K562 (cell line): ENCODE results near the gene LGR6. TPM values are rescaled to one million over a fixed set of nuclear protein-coding genes. Genes with fewer than 3 reads are reported as not detected.
A peak's percentile ranks its signal among the peaks of the same experiment; 100 is the strongest.

Experiments used
- ATAC-seq: fragments of 200-7000 bp; cut with Tn5 transposase; 3 replicates; pipeline ENCODE4 v1.9.1; 2020; ENCODE audit warnings: moderate library complexity
- BruUV-seq: library from RNA; stranded (reverse); fragments of 400-500 nt; replicated peaks from 2 replicates; lab custom pipeline; 2021; lab: Mats Ljungman, UMichigan
- CTCF ChIA-PET: fragments of 300-600 bp; formaldehyde crosslinking; extraction: SDS; loops from one replicate; lab custom pipeline; 2021; ENCODE audit warnings: low intra/inter-chr PET ratio; lab: Yijun Ruan, JAX
- POLR2A ChIA-PET: fragments of 300-600, 350-650 bp; sonication (Branson Sonifier 250); formaldehyde crosslinking; extraction: SDS; loops from one replicate; lab custom pipeline; 2021; ENCODE audit warnings: antibody characterized with exemption, inconsistent platforms; lab: Yijun Ruan, JAX
- DNase-seq, 4 experiments: peaks; one replicate each; pipeline versions ENCODE4 v3.0.0 to v3.0.0-alpha.2; 2011 to 2018; ENCODE audit warnings: low spot score in 3 of 4, mixed read lengths in 3 of 4; ENCODE audit errors: extremely low read depth in 1 of 4
- FAIRE-seq: peaks from 2 replicates; lab custom pipeline; 2011; peaks lifted over from hg19 to GRCh38; lab: Jason Lieb, UNC
- H2AFZ ChIP-seq: 2 replicates; pipeline ENCODE4 v1.6.0; 2011; ENCODE audit warnings: low read depth, low read length, control low read depth, inconsistent platforms
- H3K27ac ChIP-seq: fragments of 200-600 bp; 3 replicates; pipeline ENCODE4 v1.8.0; 2011; ENCODE audit warnings: low read depth, mild to moderate bottlenecking, control low read depth, inconsistent platforms, low read length, moderate library complexity, mixed read lengths; ENCODE audit errors: extremely low read depth
- H3K27me3 ChIP-seq, 2 experiments: fragments of 300-600 bp in 1 of 2; 2 replicates in 1 of 2; 3 replicates in 1 of 2; pipeline versions ENCODE4 v1.6.0 to v1.8.0; 2011; ENCODE audit warnings: inconsistent platforms in 2 of 2, low read length in 2 of 2, mild to moderate bottlenecking in 1 of 2, mixed read lengths in 1 of 2, moderate library complexity in 1 of 2; ENCODE audit not compliant: control insufficient read depth in 2 of 2, insufficient read depth in 2 of 2
- H3K36me3 ChIP-seq: fragments of 300-600 bp; 3 replicates; pipeline ENCODE4 v1.8.0; 2011; ENCODE audit warnings: mild to moderate bottlenecking, low read length, inconsistent platforms; ENCODE audit not compliant: control insufficient read depth, insufficient read depth
- H3K4me1 ChIP-seq, 2 experiments: fragments of 200-600 bp in 1 of 2; replicated peaks in 1 of 2; 2 replicates in 1 of 2; 3 replicates in 1 of 2; pipeline versions ENCODE4 v1.5.1 to v1.8.0; 2011; ENCODE audit warnings: inconsistent platforms in 2 of 2, low read length in 2 of 2, mild to moderate bottlenecking in 1 of 2, mixed read lengths in 1 of 2, moderate library complexity in 1 of 2; ENCODE audit not compliant: control insufficient read depth in 2 of 2, insufficient read depth in 2 of 2
- H3K4me2 ChIP-seq: 2 replicates; pipeline ENCODE4 v1.6.1; 2011; ENCODE audit warnings: low read length, control low read depth, inconsistent platforms, mixed read lengths; ENCODE audit not compliant: insufficient read depth
- H3K4me3 ChIP-seq: fragments of 200-600 bp; sonication (generic), shearing (Covaris generic); 2 replicates; pipeline ENCODE4 v1.5.1; 2016; ENCODE audit warnings: control low read depth, inconsistent platforms
- H3K79me2 ChIP-seq: fragments of 200-600 bp; 3 replicates; pipeline ENCODE4 v1.8.0; 2011; ENCODE audit warnings: low read length, inconsistent platforms; ENCODE audit not compliant: control insufficient read depth, insufficient read depth
- H3K9ac ChIP-seq, 2 experiments: 2 replicates each; pipeline versions ENCODE4 v1.6.0 to v1.6.1; 2011; ENCODE audit warnings: low read depth in 2 of 2, low read length in 2 of 2, control low read depth in 1 of 2, inconsistent platforms in 1 of 2, mild to moderate bottlenecking in 1 of 2, mixed read lengths in 1 of 2; ENCODE audit not compliant: insufficient read depth in 1 of 2
- H3K9me1 ChIP-seq: one replicate; pipeline ENCODE4 v1.6.0; 2011; ENCODE audit warnings: inconsistent platforms, mild to moderate bottlenecking, low read length, moderate library complexity; ENCODE audit not compliant: control insufficient read depth, insufficient read depth
- H3K9me3 ChIP-seq: replicated peaks from 2 replicates; pipeline ENCODE4 v1.5.1; 2011; ENCODE audit warnings: low read depth, low read length, inconsistent platforms; ENCODE audit not compliant: control insufficient read depth, insufficient read depth
- H4K20me1 ChIP-seq: replicated peaks from 2 replicates; pipeline ENCODE4 v1.6.1; 2011; ENCODE audit warnings: low read length, inconsistent platforms, mixed read lengths; ENCODE audit not compliant: control insufficient read depth, insufficient read depth
- DIDO1 ChIP-seq: fragments of 450-650 bp; IDR thresholded peaks from 2 replicates; pipeline ENCODE4 v1.6.1; 2016; ENCODE audit warnings: low read depth, missing biosample characterization, missing genetic modification characterization
- FOXJ3 ChIP-seq: sonication (generic); formaldehyde crosslinking; IDR thresholded peaks from 2 replicates; pipeline ENCODE4 v1.4.0; 2020; ENCODE audit warnings: mild to moderate bottlenecking, missing genetic modification reagents
- FOXK2 ChIP-seq, 2 experiments: fragments of 450-650 bp; IDR thresholded peaks in 1 of 2; conservative IDR thresholded peaks in 1 of 2; 2 replicates each; pipeline ENCODE4 v1.6.1; 2016; ENCODE audit warnings: low read depth in 2 of 2, mild to moderate bottlenecking in 1 of 2
- HLTF ChIP-seq: fragments of 450-650 bp; IDR thresholded peaks from 2 replicates; pipeline ENCODE4 v1.6.1; 2016
- MAZ ChIP-seq, 2 experiments: fragments of 450-650 bp in 1 of 2; sonication (generic) in 1 of 2; formaldehyde crosslinking; IDR thresholded peaks in 1 of 2; conservative IDR thresholded peaks in 1 of 2; 2 replicates each; pipeline versions ENCODE4 v1.4.0 to v1.5.0; 2020; ENCODE audit warnings: mild to moderate bottlenecking in 1 of 2, missing genetic modification reagents in 1 of 2
- MXD1 ChIP-seq: fragments of 250-450 bp; sonication (Bioruptor Pico); IDR thresholded peaks from 2 replicates; pipeline ENCODE4 v1.8.0; 2021; ENCODE audit warnings: borderline replicate concordance, mild to moderate bottlenecking, moderate library complexity; ENCODE audit not compliant: poor library complexity, severe bottlenecking
- POLR2AphosphoS5 ChIP-seq: IDR thresholded peaks from 2 replicates; pipeline ENCODE4 v1.6.1; 2011; ENCODE audit warnings: mild to moderate bottlenecking, low read depth, low read length, moderate library complexity; ENCODE audit not compliant: control insufficient read depth, insufficient read depth
- RERE ChIP-seq: sonication (generic); formaldehyde crosslinking; IDR thresholded peaks from 2 replicates; pipeline ENCODE4 v1.8.0; 2023; ENCODE audit warnings: missing genetic modification reagents, mild to moderate bottlenecking, borderline replicate concordance
- TAF7 ChIP-seq: fragments of 450-650 bp; IDR thresholded peaks from 2 replicates; pipeline ENCODE4 v1.6.1; 2016; ENCODE audit warnings: missing genetic modification characterization, missing compliant biosample characterization
- THAP12 ChIP-seq: fragments of 250-450 bp; sonication (Bioruptor Pico); IDR thresholded peaks from 2 replicates; pipeline ENCODE4 v1.9.0; 2021; ENCODE audit warnings: mild to moderate bottlenecking, inconsistent platforms
- ZNF785 ChIP-seq: fragments of 250-450 bp; sonication (Bioruptor Pico); IDR thresholded peaks from 2 replicates; pipeline ENCODE4 v1.4.0; 2020; ENCODE audit warnings: mild to moderate bottlenecking
- ZZZ3 ChIP-seq: fragments of 450-650 bp; IDR thresholded peaks from 2 replicates; pipeline ENCODE4 v1.6.1; 2016; ENCODE audit warnings: antibody characterized with exemption, mild to moderate bottlenecking, moderate library complexity
- WGBS: fragments of 100-300 bp; shearing (Covaris generic); methylation state at CpG from one replicate; pipeline ENCODE4 v1.1.6; 2016; ENCODE audit warnings: low coverage, mixed read lengths; ENCODE audit not compliant: insufficient coverage; ENCODE audit errors: missing lambda C conversion rate; 5-methylcytosine and 5-hydroxymethylcytosine counted together
- in situ Hi-C: fragments of 300-500 bp; cut with MboI; formaldehyde crosslinking; loops from 4 replicates; pipeline ENCODE4 v1.15.0; 2018; ENCODE audit warnings: inconsistent platforms, mixed read lengths
- intact Hi-C: fragments of 100-400 bp; cut with micrococcal nuclease; formaldehyde crosslinking; loops from 2 replicates; pipeline ENCODE4 v1.14.2; 2022
- polyA plus RNA-seq, 8 experiments: library from polyadenylated mRNA; depleted of rRNA in 4 of 8; stranded (reverse) in 5 of 8; unstranded in 3 of 8; fragments of >200 nt; fragmentation: Nextera tagmentation in 2 of 8; fragmentation: Illumina TruSeq in 1 of 8; extraction: Ambion mirVana in 2 of 8; extraction: Trizol in 1 of 8; gene quantifications; 2 replicates each; pipeline versions ENCODE4 v1.2.1 to v1.2.3, GENCODE V29; 2011 to 2014; ENCODE audit warnings: inconsistent platforms in 1 of 8, missing spikeins in 1 of 8
- total RNA-seq, 7 experiments: library from RNA; depleted of rRNA in 6 of 7; stranded (reverse); fragments of >200 nt in 6 of 7; fragmentation: Illumina TruSeq in 2 of 7; extraction: Trizol in 2 of 7; gene quantifications; 2 replicates each; pipeline versions ENCODE4 v1.2.1 to v1.2.3, GENCODE V29; 2011 to 2021; ENCODE audit warnings: low replicate concordance in 1 of 7

Gene LGR6
- total and polyA plus RNA-seq, 9 of the 15 experiments (the other 6 are each of a cell fraction or from before 2014, with no cell fraction given) = 0.01 to 0.54 (median 0.17) TPM; not detected in 1

- TSS peak; percentile 47 for BruUV-seq
- Histone ChIP-seq H3K4me1 (peaks cover 70 to 86% of the 10 kb centered on the region in 2 experiments), H3K9me1 (no peaks in the 10 kb centered on the region), H3K9ac (peak overlapping the region; percentile 89 to 91), H4K20me1 (no peaks in the 10 kb centered on the region), H3K4me2 (peak overlapping the region; percentile 90), H3K9me3 (no peaks in the 10 kb centered on the region), H3K79me2 (peaks cover 96% of the 10 kb centered on the region), H2AFZ (peak overlapping the region; percentile 82), H3K27ac (peak overlapping the region; percentile 99), H3K4me3 (peak overlapping the region; percentile 57), H3K27me3 (no peaks in the 10 kb centered on the region), H3K36me3 (peaks cover 49% of the 10 kb centered on the region)
- CTCF ChIA-PET = interaction anchor here (0.7 kb wide), 1 partner anchor 244 kb away, joined by 3 read pairs; no protein-coding TSS in a partner anchor
- ATAC-seq = peak; percentile 48
- 5% methylated on average over 9 of the region's 10 CpGs for WGBS
- POLR2A ChIA-PET = interaction anchor here (0.7 to 3.2 kb wide), 6 partner anchors 11 to 274 kb away, joined by 3 to 19 read pairs (median 4); no protein-coding TSS in a partner anchor
- intact Hi-C loops = loop anchor here (10.0 kb wide), 1 partner anchor 646 kb away; the partner anchor contains the start of gene KDM5B
- FAIRE-seq = peak; percentile 73
- peak; percentile 80 to 89 (median 84) for DNase-seq
- in situ Hi-C loops = no loop called here
- TF ChIP-seq TAF7 (tag) = no peak
- no peak for TF ChIP-seq MXD1 (CRISPR knock-in tag)
- TF ChIP-seq FOXJ3 (CRISPR knock-in tag) = no peak
- peak; percentile 74 to 87 for TF ChIP-seq MAZ (CRISPR knock-in tag; conservative IDR thresholded peaks at IDR 0.05 in 1 of 2, IDR thresholded peaks at IDR 0.05 in 1 of 2)
- TF ChIP-seq ZZZ3 = no peak
- peak; percentile 14; the same call in 1 of the 2 replicates for TF ChIP-seq THAP12 (CRISPR knock-in tag)
- no peak for TF ChIP-seq ZNF785
- no peak for TF ChIP-seq FOXK2 (conservative IDR thresholded peaks at IDR 0.05 in 1 of 2, IDR thresholded peaks at IDR 0.05 in 1 of 2; ENCODE audit: low read depth in 2 of 2)
- no peak for TF ChIP-seq DIDO1
- peak; percentile 97 for TF ChIP-seq RERE (CRISPR knock-in tag)
- TF ChIP-seq HLTF = 0 out of 2 replicates have a peak, but pooled peaks have one; percentile 34
- TF ChIP-seq POLR2AphosphoS5 = 0 out of 2 replicates have a peak, but pooled peaks have one; percentile 59
Measured at GRCh38 chr1:202158810-202159533, 34.6 kb upstream of the LGR6 start.
